Hematopoietic multipotent progenitor cell treated with erythropoietin and hydrocortisone succinate and interleukin-3 and kit ligand, for 17 days (in vitro differentiated cells): ENCODE measurements around the gene SEC16B.

Experiments
- DNase-seq: peaks from one replicate; pipeline ENCODE4 v3.0.0-alpha.2; 2015; ENCODE audit warnings: low spot score

SEC16B gene

DNA sequence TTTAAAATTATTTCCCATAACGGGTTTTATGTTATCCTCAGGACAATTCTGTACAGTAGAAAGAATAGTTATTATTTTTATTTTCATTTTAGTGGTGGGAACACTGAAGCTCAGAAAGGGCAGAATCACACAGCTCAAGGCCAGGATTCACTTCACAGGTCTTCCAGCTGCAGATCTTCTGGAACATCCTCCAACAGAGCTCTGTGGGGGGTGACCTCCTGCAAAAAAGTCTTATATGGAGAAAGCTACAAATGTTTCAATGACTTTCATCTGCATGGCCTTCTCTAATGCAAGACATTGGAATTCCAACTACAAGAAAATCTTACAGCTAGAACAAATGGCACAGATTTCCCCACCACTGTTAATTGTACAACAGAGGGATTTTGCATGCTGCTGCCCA, 64.2 kb downstream of the SEC16B start:
- DNase-seq: no peak

DNA sequence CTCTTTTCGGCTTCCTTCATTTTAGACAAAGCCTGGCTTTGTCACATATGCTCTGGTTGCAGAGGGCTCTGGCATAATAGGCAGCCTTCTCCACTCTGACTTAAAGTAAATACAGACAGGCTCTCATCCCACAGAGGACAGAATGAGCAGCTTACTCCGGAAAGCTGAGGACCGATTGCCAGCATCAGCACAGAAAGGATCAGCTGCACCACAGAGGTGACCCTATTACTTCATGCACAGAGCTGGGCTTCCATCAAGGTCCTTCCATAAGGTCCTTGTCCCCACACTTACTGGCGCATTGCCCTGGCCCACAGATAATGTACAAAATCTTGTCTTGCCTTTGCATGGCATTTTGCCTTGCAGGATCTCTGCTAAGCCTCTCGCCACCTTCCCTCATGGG, 67.6 kb downstream of the SEC16B start:
- DNase-seq: no peak

DNA sequence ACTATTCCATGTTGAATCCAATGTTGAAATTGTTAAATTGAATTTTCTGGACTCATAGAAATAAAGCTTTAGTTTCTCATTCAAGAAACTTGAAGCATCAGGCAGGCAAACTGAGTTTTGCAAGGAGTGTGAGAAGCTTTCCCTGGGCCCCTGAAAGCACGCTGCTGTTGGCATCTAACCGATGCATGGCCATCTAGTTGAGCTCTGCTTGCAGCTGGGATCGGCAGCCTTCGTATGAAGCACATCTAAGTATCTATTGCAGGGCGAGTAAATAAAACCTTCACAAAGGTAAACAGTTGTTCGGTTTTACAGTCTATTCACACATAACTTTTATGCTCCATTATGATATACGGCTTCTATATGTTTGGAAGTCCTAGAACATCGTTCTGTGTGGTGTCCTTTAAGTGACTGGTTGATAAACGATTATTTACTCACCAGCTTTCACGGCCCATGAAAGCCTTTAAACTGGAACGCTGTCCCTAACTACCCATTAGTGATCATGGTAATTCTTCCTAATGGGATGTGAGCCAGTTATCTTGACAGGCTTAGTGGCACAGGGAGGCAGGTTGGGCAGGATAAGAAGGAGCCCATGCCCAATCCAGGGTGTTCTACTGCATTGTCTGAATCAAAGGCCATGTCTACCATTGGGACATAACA, 71.7 kb downstream of the SEC16B start:
- DNase-seq: no peak

DNA sequence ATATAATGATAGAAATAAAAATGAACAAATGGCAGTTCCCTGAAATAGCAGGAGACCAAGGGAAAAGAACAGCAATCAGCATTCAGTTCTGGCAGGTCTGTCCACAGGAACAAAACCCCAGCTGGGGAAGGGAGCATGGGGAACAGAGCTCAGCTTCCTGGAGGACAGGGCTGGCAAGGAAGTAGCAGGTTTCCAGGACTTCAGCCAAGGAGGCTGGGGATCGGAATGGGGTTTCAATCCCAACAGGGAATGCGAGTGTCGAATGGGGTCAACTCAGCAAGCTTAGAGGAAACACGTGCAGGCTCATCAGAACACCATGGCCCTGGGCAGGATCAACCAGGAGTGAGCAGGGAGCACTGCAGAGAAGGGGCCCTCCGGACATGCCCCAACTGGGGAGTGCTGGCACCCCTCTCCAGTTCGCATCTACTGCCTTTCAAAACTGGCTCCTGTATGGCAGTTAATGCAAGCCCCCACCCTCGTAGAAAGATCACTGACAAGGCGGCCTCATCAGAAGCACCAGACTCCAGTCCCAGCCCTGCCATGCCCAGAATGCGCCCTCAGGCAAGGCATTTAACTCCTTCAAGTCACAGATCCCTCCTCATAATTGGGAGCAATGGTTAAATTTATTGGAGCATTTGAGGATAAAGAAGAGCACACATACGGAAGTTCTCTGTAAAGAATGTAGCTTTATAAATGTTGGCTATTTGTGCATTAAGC, 72.4 kb downstream of the SEC16B start:
- DNase-seq: no peak
